NT2/D1 (cell line): ENCODE measurements around the gene PMM2.

Source experiments
- YY1 ChIP-seq: IDR thresholded peaks from 2 replicates; pipeline ENCODE4 v1.6.1; 2011; ENCODE audit not compliant: insufficient read length, insufficient read depth
- ZNF274 ChIP-seq: IDR thresholded peaks from 2 replicates; pipeline ENCODE4 v1.6.1; 2011; ENCODE audit warnings: mild to moderate bottlenecking, low read depth, low read length

DNA sequence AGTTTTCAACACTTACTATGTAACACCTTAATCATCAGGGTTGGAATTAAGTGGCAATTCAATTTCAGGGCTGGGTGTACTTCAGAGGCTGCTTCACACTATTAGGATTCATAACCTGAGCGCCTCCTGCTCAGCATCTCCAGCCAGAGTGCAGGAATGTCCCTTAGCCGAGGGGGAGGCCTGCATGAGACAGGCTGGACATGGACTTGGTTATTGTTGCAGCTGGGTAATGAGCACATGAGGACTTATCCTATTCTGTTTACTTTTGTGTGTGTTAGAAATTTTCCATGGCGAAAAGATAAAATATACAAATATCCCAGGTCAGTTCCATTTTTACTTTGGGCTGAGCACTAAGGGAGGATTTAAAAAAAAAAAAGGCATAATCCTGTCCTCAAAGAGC, 10.4 kb downstream of the PMM2 start:
- no peak for TF ChIP-seq YY1
- TF ChIP-seq ZNF274, result no peak
